HG03135 (cell line): ENCODE results near the gene TRIM45.

Experiments
- ATAC-seq: cut with Tn5 transposase; IDR thresholded peaks from one replicate; pipeline ENCODE4 v1.9.1; 2021; ENCODE audit warnings: mild to moderate bottlenecking, moderate library complexity; ENCODE audit not compliant: unreplicated experiment

TRIM45 gene

DNA sequence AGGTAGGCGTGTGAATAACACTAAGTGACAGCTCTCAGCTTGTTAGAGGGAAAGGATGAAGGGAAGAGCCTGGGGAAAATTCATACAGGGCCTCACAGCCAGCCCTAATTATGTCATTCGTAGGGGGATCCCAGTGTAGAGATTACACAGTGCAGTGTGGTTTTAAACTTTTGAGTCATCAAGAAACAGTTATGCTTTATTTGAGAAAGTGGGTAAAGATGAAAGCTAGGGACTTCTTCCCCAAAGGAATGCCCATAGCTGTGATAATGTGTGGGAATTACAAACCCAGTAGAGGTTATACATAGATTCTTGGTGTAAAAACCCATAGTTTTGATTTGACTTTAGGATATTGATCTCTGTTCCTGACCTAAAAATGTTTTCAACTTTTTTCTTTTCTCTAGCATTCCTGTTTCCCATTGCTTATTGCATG, 59.5 kb downstream of the TRIM45 start:
- ATAC-seq: no peak
